Effector memory CD8-positive, alpha-beta T cell (primary cell): ENCODE measurements around the gene GNG13.
A peak's percentile ranks its signal among the peaks of the same experiment; 100 is the strongest.
"Not testable (repeated sequence)": the region's sequence is repeated elsewhere in the genome, so short reads cannot be mapped to it uniquely, and the experiment has no call there.

ENCODE experiments used
- ATAC-seq: fragments of 150-1000 bp; cut with Tn5 transposase; replicated peaks from 2 replicates; pipeline ENCODE4 v1.10.0; 2021; ENCODE audit warnings: mild to moderate bottlenecking, moderate library complexity
- DNase-seq, 3 experiments: peaks; one replicate each; pipeline ENCODE4 v3.0.0; 2021
- H3K27ac Mint-ChIP-seq, 2 donors: one replicate each; pipeline ENCODE4 v1.8.0; 2022; ENCODE audit warnings: mild to moderate bottlenecking in 2 of 2, mixed read lengths in 2 of 2, moderate library complexity in 2 of 2
- H3K27me3 Mint-ChIP-seq, 2 donors: one replicate each; pipeline ENCODE4 v1.8.0; 2022; ENCODE audit warnings: mixed read lengths in 2 of 2
- H3K36me3 Mint-ChIP-seq: one replicate; pipeline ENCODE4 v1.8.0; 2022; ENCODE audit warnings: mild to moderate bottlenecking, moderate library complexity, mixed read lengths; ENCODE audit not compliant: insufficient read depth
- H3K4me1 Mint-ChIP-seq, 2 donors: one replicate each; pipeline ENCODE4 v1.8.0; 2022; ENCODE audit warnings: low read depth in 2 of 2, mixed read lengths in 2 of 2
- H3K4me3 Mint-ChIP-seq, 2 donors: one replicate each; pipeline ENCODE4 v1.8.0; 2022; ENCODE audit warnings: mild to moderate bottlenecking in 2 of 2, mixed read lengths in 2 of 2, moderate library complexity in 2 of 2
- H3K9me3 Mint-ChIP-seq, 2 donors: one replicate each; pipeline ENCODE4 v1.8.0; 2022; ENCODE audit warnings: mixed read lengths in 2 of 2

GNG13 gene

GRCh38 chr16:825341-826061 is 25.0 kb upstream of the GNG13 start:
- no peak for ATAC-seq
- no peaks in the 10 kb centered on the region for H3K4me1 Mint-ChIP-seq
- no peaks in the 10 kb centered on the region for H3K9me3 Mint-ChIP-seq
- no peaks in the 10 kb centered on the region for H3K36me3 Mint-ChIP-seq
- no peak for DNase-seq
- no peak overlapping the region for H3K27ac Mint-ChIP-seq
- H3K27me3 Mint-ChIP-seq: peaks cover 15 to 18% of the 10 kb centered on the region in 2 donors
- H3K4me3 Mint-ChIP-seq: no peak overlapping the region

GRCh38 chr16:824601-825000 is 24.1 kb upstream of the GNG13 start:
- H3K9me3 Mint-ChIP-seq: no peaks in the 10 kb centered on the region
- no peak overlapping the region for H3K4me3 Mint-ChIP-seq
- H3K4me1 Mint-ChIP-seq: peaks cover 0 to 2% of the 10 kb centered on the region in 2 donors

GRCh38 chr16:824194-824593 is 23.7 kb upstream of the GNG13 start:
- Mint-ChIP-seq H3K36me3 (no peaks in the 10 kb centered on the region), H3K4me1 (peaks cover 0 to 2% of the 10 kb centered on the region in 2 donors), H3K9me3 (no peaks in the 10 kb centered on the region), H3K4me3 (no peak overlapping the region), H3K27me3 (peaks cover 3 to 9% of the 10 kb centered on the region in 2 donors), H3K27ac (no peak overlapping the region)
- ATAC-seq: no peak
- DNase-seq: no peak

More at GRCh38 chr16:824601-825000, 24.1 kb upstream of the GNG13 start:
- Mint-ChIP-seq H3K27me3 (peaks cover 7 to 12% of the 10 kb centered on the region in 2 donors), H3K27ac (no peak overlapping the region), H3K36me3 (no peaks in the 10 kb centered on the region)
- DNase-seq (no peak), ATAC-seq (no peak)

- peaks cover 0 to 2% of the 10 kb centered on the region in 2 donors for H3K4me1 Mint-ChIP-seq
- no peak overlapping the region for H3K27ac Mint-ChIP-seq
- H3K36me3 Mint-ChIP-seq: no peaks in the 10 kb centered on the region
- H3K4me3 Mint-ChIP-seq: no peak overlapping the region
- DNase-seq: no peak
- peaks cover 0 to 9% of the 10 kb centered on the region in 2 donors for H3K27me3 Mint-ChIP-seq
- no peaks in the 10 kb centered on the region for H3K9me3 Mint-ChIP-seq
- no peak for ATAC-seq
Measured at GRCh38 chr16:822909-823297, 22.4 kb upstream of the GNG13 start.

- Mint-ChIP-seq H3K9me3 (no peaks in the 10 kb centered on the region), H3K4me1 (peaks cover 0 to 2% of the 10 kb centered on the region in 2 donors), H3K27me3 (peaks cover 0 to 9% of the 10 kb centered on the region in 2 donors), H3K27ac (no peak overlapping the region), H3K36me3 (no peaks in the 10 kb centered on the region), H3K4me3 (no peak overlapping the region)
- DNase-seq: no peak
- ATAC-seq: no peak
Measured at GRCh38 chr16:822174-822908, 21.8 kb upstream of the GNG13 start.

GRCh38 chr16:821751-822150 is 21.2 kb upstream of the GNG13 start:
- Mint-ChIP-seq H3K36me3 (no peaks in the 10 kb centered on the region), H3K9me3 (no peaks in the 10 kb centered on the region), H3K4me1 (peaks cover 0 to 2% of the 10 kb centered on the region in 2 donors), H3K4me3 (no peak overlapping the region), H3K27me3 (peaks cover 0 to 9% of the 10 kb centered on the region in 2 donors), H3K27ac (no peak overlapping the region)
- ATAC-seq (no peak), DNase-seq (no peak)

GRCh38 chr16:820748-821147 is 20.2 kb upstream of the GNG13 start:
- Mint-ChIP-seq H3K27me3 (peaks cover 0 to 5% of the 10 kb centered on the region in 2 donors), H3K9me3 (no peaks in the 10 kb centered on the region), H3K36me3 (no peaks in the 10 kb centered on the region), H3K4me3 (no peak overlapping the region), H3K4me1 (peaks cover 0 to 2% of the 10 kb centered on the region in 2 donors), H3K27ac (no peak overlapping the region)
- ATAC-seq (no peak), DNase-seq (no peak)

- not testable (repeated sequence) for H3K4me3 Mint-ChIP-seq, H3K36me3 Mint-ChIP-seq, H3K27me3 Mint-ChIP-seq, ATAC-seq, H3K27ac Mint-ChIP-seq, H3K4me1 Mint-ChIP-seq, DNase-seq, H3K9me3 Mint-ChIP-seq
Measured at GRCh38 chr16:820044-820408, 19.5 kb upstream of the GNG13 start.

- H3K27ac Mint-ChIP-seq: no peak overlapping the region
- H3K36me3 Mint-ChIP-seq: no peaks in the 10 kb centered on the region
- peaks cover 0 to 5% of the 10 kb centered on the region in 2 donors for H3K27me3 Mint-ChIP-seq
- H3K4me3 Mint-ChIP-seq: no peak overlapping the region
- ATAC-seq (peak; percentile 86), DNase-seq (peak in 2 of 3 experiments; percentile 13 to 18)
- no peaks in the 10 kb centered on the region for H3K9me3 Mint-ChIP-seq
- peaks cover 0 to 2% of the 10 kb centered on the region in 2 donors for H3K4me1 Mint-ChIP-seq
Measured at GRCh38 chr16:819336-820043, 19.0 kb upstream of the GNG13 start.

- no peaks in the 10 kb centered on the region for H3K36me3 Mint-ChIP-seq
- H3K27ac Mint-ChIP-seq: no peak overlapping the region
- H3K4me3 Mint-ChIP-seq: no peak overlapping the region
- H3K9me3 Mint-ChIP-seq: no peaks in the 10 kb centered on the region
- peaks cover 0 to 5% of the 10 kb centered on the region in 2 donors for H3K27me3 Mint-ChIP-seq
- DNase-seq: no peak
- no peak for ATAC-seq
- H3K4me1 Mint-ChIP-seq: peaks cover 0 to 2% of the 10 kb centered on the region in 2 donors
Measured at GRCh38 chr16:818592-818991, 18.1 kb upstream of the GNG13 start.

- H3K4me3 Mint-ChIP-seq: no peak overlapping the region
- H3K27ac Mint-ChIP-seq: no peak overlapping the region
- no peak for DNase-seq
Measured at GRCh38 chr16:818132-818531, 17.6 kb upstream of the GNG13 start.

GRCh38 chr16:817001-817906 is 16.7 kb upstream of the GNG13 start:
- ATAC-seq (no peak), DNase-seq (no peak)
- H3K27ac Mint-ChIP-seq: no peak overlapping the region
- H3K4me3 Mint-ChIP-seq: no peak overlapping the region
- H3K4me1 Mint-ChIP-seq: peaks cover 0 to 2% of the 10 kb centered on the region in 2 donors
- peaks cover 12 to 15% of the 10 kb centered on the region in 2 donors for H3K27me3 Mint-ChIP-seq
- H3K9me3 Mint-ChIP-seq: no peaks in the 10 kb centered on the region
- no peaks in the 10 kb centered on the region for H3K36me3 Mint-ChIP-seq

More at GRCh38 chr16:818132-818531, 17.6 kb upstream of the GNG13 start:
- ATAC-seq: no peak
- H3K4me1 Mint-ChIP-seq: peaks cover 0 to 2% of the 10 kb centered on the region in 2 donors
- H3K36me3 Mint-ChIP-seq: no peaks in the 10 kb centered on the region
- no peaks in the 10 kb centered on the region for H3K9me3 Mint-ChIP-seq
- peaks cover 3 to 6% of the 10 kb centered on the region in 2 donors for H3K27me3 Mint-ChIP-seq

GRCh38 chr16:815861-816260 is 15.3 kb upstream of the GNG13 start:
- H3K9me3 Mint-ChIP-seq: no peaks in the 10 kb centered on the region
- H3K4me3 Mint-ChIP-seq: no peak overlapping the region
- no peak overlapping the region for H3K27ac Mint-ChIP-seq
- H3K4me1 Mint-ChIP-seq: peaks cover 0 to 2% of the 10 kb centered on the region in 2 donors
- peaks cover 16 to 22% of the 10 kb centered on the region in 2 donors for H3K27me3 Mint-ChIP-seq
- ATAC-seq (no peak), DNase-seq (no peak)
- H3K36me3 Mint-ChIP-seq: peaks cover 4% of the 10 kb centered on the region
